Peyer's patch (tissue), 4 donors: ENCODE results near the gene B3GAT1. TPM values are rescaled to one million over a fixed set of nuclear protein-coding genes. Genes with fewer than 3 reads are reported as not detected.
A peak's percentile ranks its signal among the peaks of the same experiment; 100 is the strongest.

Source experiments
- DNase-seq, 3 donors: peaks; one replicate each; pipeline ENCODE4 v3.0.0-alpha.2; 2017 to 2019
- H3K27ac ChIP-seq, 4 donors: fragments of 200-600 bp; sonication (generic); one replicate each; pipeline ENCODE4 v1.5.1; 2016 to 2019
- H3K27me3 ChIP-seq, 2 donors: fragments of 200-600 bp; sonication (generic); one replicate each; pipeline ENCODE4 v1.5.1; 2019
- H3K36me3 ChIP-seq, 3 donors: fragments of 200-600 bp; sonication (generic); one replicate each; pipeline ENCODE4 v1.5.1; 2016 to 2019
- H3K4me1 ChIP-seq, 4 donors: fragments of 200-600 bp; sonication (generic); one replicate each; pipeline ENCODE4 v1.5.1; 2016 to 2019
- H3K4me3 ChIP-seq, 4 donors: fragments of 200-600 bp; sonication (generic); 1 replicate in 3 of 4; 2 replicates in 1 of 4; pipeline ENCODE4 v1.5.1; 2016 to 2019; ENCODE audit warnings: mild to moderate bottlenecking in 1 of 4
- H3K9me3 ChIP-seq, 4 donors: fragments of 200-600 bp; sonication (generic); one replicate each; pipeline ENCODE4 v1.5.1; 2016 to 2019; ENCODE audit warnings: mild to moderate bottlenecking in 1 of 4
- POLR2A ChIP-seq, 2 donors: fragments of 450-650 bp; IDR thresholded peaks; one replicate each; pipeline ENCODE4 v1.5.1; 2017; ENCODE audit warnings: antibody characterized with exemption in 2 of 2, mild to moderate bottlenecking in 2 of 2, moderate library complexity in 2 of 2
- total RNA-seq, 4 donors: library from RNA; depleted of rRNA; stranded (reverse); fragments of >200 nt; gene quantifications; one replicate each; pipeline ENCODE4 v1.1.0, GENCODE V29; 2016
- TF ChIP-seq, protein P1 (sequence below), 6 experiments: fragments of 450-650 bp in 4 of 6; fragments of 200-600 bp in 2 of 6; sonication (generic) in 1 of 6; IDR thresholded peaks; one replicate each; pipeline ENCODE4 v1.5.1; 2017 to 2019; ENCODE audit warnings: antibody characterized with exemption in 6 of 6, mild to moderate bottlenecking in 3 of 6, moderate library complexity in 1 of 6

The B3GAT1 gene
- total RNA-seq, 4 donors from 2014 or later = 0.35 to 3.3 (median 0.54) TPM; not detected in 1

DNA sequence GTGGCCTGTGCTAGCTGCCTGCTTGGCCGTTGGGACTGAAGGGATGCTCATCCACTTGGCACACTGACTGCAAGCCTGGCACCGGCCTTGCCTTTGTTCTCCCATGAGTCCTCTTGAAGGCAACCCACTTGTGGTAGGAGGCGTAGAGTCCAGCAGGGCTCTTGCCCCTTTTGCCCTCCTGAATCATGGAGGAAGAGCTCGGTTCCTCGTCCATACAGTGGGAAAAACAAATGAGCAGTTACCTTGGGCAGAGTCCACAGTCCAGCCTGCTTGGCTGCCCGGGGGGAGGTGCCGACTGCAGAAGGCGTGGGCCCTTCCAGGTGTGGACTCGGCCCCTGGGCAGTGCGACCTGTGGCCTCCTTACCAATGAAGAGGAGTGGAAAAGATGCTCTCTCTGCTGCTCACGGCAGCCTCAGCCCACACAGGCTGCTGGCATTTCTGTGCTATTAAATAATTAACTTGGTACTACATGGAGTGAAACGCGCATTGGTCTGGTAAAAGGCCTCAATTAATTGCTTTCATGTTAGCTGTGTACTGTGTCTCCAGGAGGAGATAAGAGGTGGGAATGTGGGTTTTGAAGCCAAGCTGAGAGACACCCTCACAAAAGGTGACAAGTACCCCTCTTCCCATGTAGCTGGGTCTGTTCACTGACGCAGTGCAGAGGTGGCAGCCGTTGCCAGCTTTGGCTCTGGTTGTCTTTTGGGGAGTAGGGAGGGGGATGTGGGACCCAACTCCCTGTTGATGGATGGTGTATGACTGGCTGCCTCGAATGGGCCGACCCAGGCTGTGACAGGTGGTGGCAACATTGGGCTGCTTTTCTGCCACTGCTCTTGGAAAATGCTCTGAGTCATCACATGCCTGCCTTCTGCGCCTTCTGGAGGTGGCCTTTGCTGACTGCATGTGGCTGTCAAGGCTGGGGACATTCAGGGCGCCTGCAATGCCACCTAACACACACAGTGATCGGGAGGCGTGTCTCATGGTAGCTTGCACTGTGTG lies 26.8 kb upstream of the B3GAT1 start:
- peak overlapping the region in 2 of 4 donors; percentile 48 to 80 for H3K27ac ChIP-seq
- H3K4me3 ChIP-seq = no peak overlapping the region
- no peaks in the 10 kb centered on the region for H3K36me3 ChIP-seq
- H3K27me3 ChIP-seq = no peaks in the 10 kb centered on the region
- TF ChIP-seq, protein P1, sequence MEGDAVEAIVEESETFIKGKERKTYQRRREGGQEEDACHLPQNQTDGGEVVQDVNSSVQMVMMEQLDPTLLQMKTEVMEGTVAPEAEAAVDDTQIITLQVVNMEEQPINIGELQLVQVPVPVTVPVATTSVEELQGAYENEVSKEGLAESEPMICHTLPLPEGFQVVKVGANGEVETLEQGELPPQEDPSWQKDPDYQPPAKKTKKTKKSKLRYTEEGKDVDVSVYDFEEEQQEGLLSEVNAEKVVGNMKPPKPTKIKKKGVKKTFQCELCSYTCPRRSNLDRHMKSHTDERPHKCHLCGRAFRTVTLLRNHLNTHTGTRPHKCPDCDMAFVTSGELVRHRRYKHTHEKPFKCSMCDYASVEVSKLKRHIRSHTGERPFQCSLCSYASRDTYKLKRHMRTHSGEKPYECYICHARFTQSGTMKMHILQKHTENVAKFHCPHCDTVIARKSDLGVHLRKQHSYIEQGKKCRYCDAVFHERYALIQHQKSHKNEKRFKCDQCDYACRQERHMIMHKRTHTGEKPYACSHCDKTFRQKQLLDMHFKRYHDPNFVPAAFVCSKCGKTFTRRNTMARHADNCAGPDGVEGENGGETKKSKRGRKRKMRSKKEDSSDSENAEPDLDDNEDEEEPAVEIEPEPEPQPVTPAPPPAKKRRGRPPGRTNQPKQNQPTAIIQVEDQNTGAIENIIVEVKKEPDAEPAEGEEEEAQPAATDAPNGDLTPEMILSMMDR (IDR thresholded peaks at IDR 0.05) = peak in 1 of 6 experiments; percentile 12
- TF ChIP-seq POLR2A (IDR thresholded peaks at IDR 0.05) = no peak
- no peaks in the 10 kb centered on the region for H3K9me3 ChIP-seq
- DNase-seq = peak in 2 of 3 donors; percentile 75 to 79
- no peaks in the 10 kb centered on the region for H3K4me1 ChIP-seq

DNA sequence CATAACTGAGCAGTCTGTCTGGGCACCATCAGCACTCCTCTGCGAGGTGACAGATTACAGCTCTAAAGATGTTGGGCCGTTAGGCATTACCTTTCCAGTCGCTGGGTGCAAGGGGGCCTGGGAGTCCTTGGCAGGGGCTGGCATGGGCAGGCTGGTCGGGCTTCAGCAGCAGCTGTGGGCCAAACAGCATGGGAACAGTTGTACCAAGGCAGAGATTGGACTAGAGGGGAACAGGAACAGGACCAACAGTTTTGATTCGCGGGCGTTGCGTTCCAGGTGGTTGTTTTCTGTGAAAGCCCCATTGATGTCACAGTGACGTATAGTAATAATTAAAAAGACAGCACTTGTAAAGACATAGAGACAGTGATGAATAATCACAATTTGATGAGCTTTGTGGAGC lies 25.8 kb upstream of the B3GAT1 start:
- no peaks in the 10 kb centered on the region for H3K27me3 ChIP-seq
- no peak overlapping the region for H3K4me3 ChIP-seq
- no peak overlapping the region for H3K27ac ChIP-seq
- DNase-seq = no peak
- no peaks in the 10 kb centered on the region for H3K9me3 ChIP-seq
- H3K4me1 ChIP-seq = no peaks in the 10 kb centered on the region
- TF ChIP-seq, protein P1 (IDR thresholded peaks at IDR 0.05) = no peak
- no peak for TF ChIP-seq POLR2A (IDR thresholded peaks at IDR 0.05)
- H3K36me3 ChIP-seq = no peaks in the 10 kb centered on the region

- DNase-seq = no peak
- H3K9me3 ChIP-seq = no peaks in the 10 kb centered on the region
- H3K27me3 ChIP-seq = no peaks in the 10 kb centered on the region
- H3K36me3 ChIP-seq = no peaks in the 10 kb centered on the region
- no peaks in the 10 kb centered on the region for H3K4me1 ChIP-seq
- H3K4me3 ChIP-seq = no peak overlapping the region
- no peak overlapping the region for H3K27ac ChIP-seq
- TF ChIP-seq, protein P1 (IDR thresholded peaks at IDR 0.05) = no peak
- TF ChIP-seq POLR2A (IDR thresholded peaks at IDR 0.05) = no peak
These were observed 24.7 kb upstream of the B3GAT1 start for GRCh38 chr11:134436781-134437180.

GRCh38 chr11:134433806-134434205 lies 21.8 kb upstream of the B3GAT1 start:
- TF ChIP-seq POLR2A (IDR thresholded peaks at IDR 0.05) = no peak
- TF ChIP-seq, protein P1 (IDR thresholded peaks at IDR 0.05) = no peak
- Histone ChIP-seq H3K9me3 (no peaks in the 10 kb centered on the region), H3K27ac (no peak overlapping the region), H3K36me3 (no peaks in the 10 kb centered on the region), H3K4me1 (no peaks in the 10 kb centered on the region), H3K4me3 (no peak overlapping the region), H3K27me3 (no peaks in the 10 kb centered on the region)
- DNase-seq = no peak

- no peak for DNase-seq
- Histone ChIP-seq H3K4me3 (no peak overlapping the region), H3K4me1 (no peaks in the 10 kb centered on the region), H3K27ac (no peak overlapping the region), H3K36me3 (no peaks in the 10 kb centered on the region), H3K9me3 (no peaks in the 10 kb centered on the region), H3K27me3 (no peaks in the 10 kb centered on the region)
- TF ChIP-seq POLR2A (IDR thresholded peaks at IDR 0.05) = no peak
- TF ChIP-seq, protein P1 (IDR thresholded peaks at IDR 0.05) = no peak
These were observed 21.2 kb upstream of the B3GAT1 start for GRCh38 chr11:134433251-134433650.
